B cell (primary cell): ENCODE results near the gene NOXO1. TPM values are rescaled to one million over a fixed set of nuclear protein-coding genes. Genes with fewer than 3 reads are reported as not detected.

ENCODE experiments used
- ATAC-seq: fragments of 200-7000 bp; cut with Tn5 transposase; one replicate; pipeline ENCODE4 v1.10.0; 2021; ENCODE audit warnings: low read depth, mild to moderate bottlenecking, moderate number of reproducible peaks, moderate library complexity
- CTCF ChIA-PET: fragments of 350-600 bp; sonication (Branson Sonifier 250); formaldehyde crosslinking; loops from one replicate; lab custom pipeline; 2021; ENCODE audit warnings: antibody characterized with exemption, inconsistent platforms; lab: Charles Lee
- POLR2A ChIA-PET: fragments of 350-600 bp; sonication (Branson Sonifier 250); formaldehyde crosslinking; loops from one replicate; lab custom pipeline; 2021; ENCODE audit warnings: antibody characterized with exemption; lab: Charles Lee
- DNase-seq: peaks from one replicate; pipeline ENCODE4 v3.0.0; 2013
- H2AFZ ChIP-seq: 2 replicates; pipeline ENCODE4 v1.6.1; 2012; ENCODE audit warnings: mild to moderate bottlenecking, low read depth, low read length; ENCODE audit not compliant: insufficient read depth, poor library complexity, severe bottlenecking
- H3K27ac ChIP-seq, 2 donors: 1 replicate in 1 of 2; 2 replicates in 1 of 2; pipeline ENCODE4 v1.5.1; 2012 to 2013; ENCODE audit warnings: low read length in 2 of 2, mild to moderate bottlenecking in 2 of 2, moderate library complexity in 1 of 2
- H3K27me3 ChIP-seq, 4 experiments: fragments of 200-600 bp in 1 of 4; sonication (generic) in 1 of 4; replicated peaks in 1 of 4; 1 replicate in 2 of 4; 2 replicates in 2 of 4; pipeline versions ENCODE4 v1.6.1 to v1.7.0; 2013 to 2016; ENCODE audit warnings: low read length in 3 of 4, mild to moderate bottlenecking in 2 of 4, mixed read lengths in 1 of 4, moderate library complexity in 1 of 4; ENCODE audit not compliant: insufficient read depth in 4 of 4, control insufficient read depth in 3 of 4; ENCODE audit errors: control extremely low read depth in 1 of 4
- H3K36me3 ChIP-seq, 2 experiments: replicated peaks in 1 of 2; 1 replicate in 1 of 2; 2 replicates in 1 of 2; pipeline versions ENCODE4 v1.6.1 to v1.7.1; 2013; ENCODE audit warnings: low read length in 1 of 2; ENCODE audit not compliant: insufficient read depth in 2 of 2, control insufficient read depth in 1 of 2; ENCODE audit errors: control extremely low read depth in 1 of 2, extremely low read depth in 1 of 2
- H3K4me1 ChIP-seq, 2 donors: fragments of 200-600 bp in 1 of 2; sonication (generic) in 1 of 2; 1 replicate in 1 of 2; 2 replicates in 1 of 2; pipeline versions ENCODE4 v1.5.1 to v1.6.1; 2013 to 2017; ENCODE audit warnings: low read length in 2 of 2; ENCODE audit not compliant: control insufficient read depth in 2 of 2, insufficient read depth in 2 of 2
- H3K4me2 ChIP-seq: replicated peaks from 2 replicates; pipeline ENCODE3; 2012; ENCODE audit warnings: mild to moderate bottlenecking, low read depth, low read length; ENCODE audit not compliant: poor library complexity, severe bottlenecking
- H3K4me3 ChIP-seq, 5 experiments: fragments of 200-600 bp in 1 of 5; sonication (generic) in 1 of 5; 1 replicate in 3 of 5; 2 replicates in 2 of 5; pipeline versions ENCODE4 v1.5.1 to v1.7.0; 2011 to 2016; ENCODE audit warnings: low read length in 4 of 5, mild to moderate bottlenecking in 4 of 5, low read depth in 2 of 5, control low read depth in 1 of 5, moderate library complexity in 1 of 5; ENCODE audit not compliant: insufficient read depth in 1 of 5; ENCODE audit errors: control extremely low read depth in 1 of 5, extremely low read depth in 1 of 5
- H3K79me2 ChIP-seq: fragments of 200-600 bp; sonication (generic); one replicate; pipeline ENCODE4 v1.6.0; 2016; ENCODE audit warnings: low read length; ENCODE audit not compliant: control insufficient read depth, insufficient read depth
- H3K9ac ChIP-seq: fragments of 200-600 bp; sonication (generic); 2 replicates; pipeline ENCODE4 v1.6.1; 2017; ENCODE audit warnings: mild to moderate bottlenecking, low read length, moderate library complexity
- H3K9me3 ChIP-seq, 3 donors: one replicate each; pipeline versions ENCODE4 v1.6.1 to v1.7.1; 2013; ENCODE audit warnings: low read length in 2 of 3; ENCODE audit not compliant: control insufficient read depth in 2 of 3, insufficient read depth in 1 of 3; ENCODE audit errors: control extremely low read depth in 1 of 3
- H4K20me1 ChIP-seq: 2 replicates; pipeline ENCODE4 v1.6.0; 2012; ENCODE audit warnings: mild to moderate bottlenecking, low read length; ENCODE audit not compliant: insufficient read depth, control insufficient read depth, poor library complexity, severe bottlenecking
- H3K27ac Mint-ChIP-seq: one replicate; pipeline ENCODE4 v1.8.0; 2021; ENCODE audit warnings: mixed read lengths
- H3K27me3 Mint-ChIP-seq: one replicate; pipeline ENCODE4 v1.8.0; 2021; ENCODE audit warnings: mixed read lengths
- H3K4me1 Mint-ChIP-seq: one replicate; pipeline ENCODE4 v1.8.0; 2021; ENCODE audit warnings: mixed read lengths
- H3K4me3 Mint-ChIP-seq: one replicate; pipeline ENCODE4 v1.8.0; 2021; ENCODE audit warnings: mixed read lengths
- H3K9me3 Mint-ChIP-seq: one replicate; pipeline ENCODE4 v1.8.0; 2022; ENCODE audit warnings: mixed read lengths; ENCODE audit not compliant: insufficient read depth
- CTCF ChIP-seq: fragments of 200-600 bp; IDR thresholded peaks from one replicate; pipeline ENCODE4 v1.8.0; 2022; ENCODE audit warnings: antibody characterized with exemption, mild to moderate bottlenecking
- EZH2 ChIP-seq: IDR thresholded peaks from 2 replicates; pipeline ENCODE4 v1.6.1; 2012; ENCODE audit warnings: borderline replicate concordance, low read depth, mild to moderate bottlenecking, moderate library complexity, low read length; ENCODE audit not compliant: insufficient read depth, poor library complexity, severe bottlenecking
- WGBS: methylation state at CpG from one replicate; pipeline ENCODE4 v1.1.5; 2013; ENCODE audit warnings: missing lambda C conversion rate; ENCODE audit not compliant: insufficient coverage; 5-methylcytosine and 5-hydroxymethylcytosine counted together
- intact Hi-C: fragments of 100-400 bp; cut with micrococcal nuclease; formaldehyde crosslinking; loops from one replicate; pipeline ENCODE4 v1.10.0; 2022
- polyA plus RNA-seq: library from polyadenylated mRNA; depleted of rRNA; stranded (reverse); fragments of >200 nt; gene quantifications from 2 replicates; pipeline ENCODE4 v1.2.3, GENCODE V29; 2012
- total RNA-seq, 2 donors: library from RNA; stranded (reverse); fragments of 120-200 nt in 1 of 2; gene quantifications; 1 replicate in 1 of 2; 2 replicates in 1 of 2; pipeline versions ENCODE4 v1.2.3 to v1.2.4, GENCODE V29; 2013 to 2022

Gene NOXO1
- total and polyA plus RNA-seq, 2 donors (not counting 1 experiment from before 2014, with no cell fraction given) = 0.30 to 0.74 TPM

GRCh38 chr16:1998852-1999801, 17.9 kb upstream of the NOXO1 start:
- no peak overlapping the region for H2AFZ ChIP-seq
- intact Hi-C loops = loop anchor here (10.0 kb wide), 1 partner anchor 54 kb away; the partner anchor contains the start of gene MSRB1
- no peak overlapping the region for H3K9ac ChIP-seq
- H4K20me1 ChIP-seq = peaks cover 37% of the 10 kb centered on the region
- ChIA-PET CTCF (no interaction called here), POLR2A (interaction anchor here (0.5 kb wide), 2 partner anchors 58 to 157 kb away, joined by 3 to 4 read pairs; no protein-coding TSS in a partner anchor)
- H3K27ac Mint-ChIP-seq = no peak overlapping the region
- no peaks in the 10 kb centered on the region for H3K27me3 ChIP-seq
- peaks cover 0 to 49% of the 10 kb centered on the region in 2 experiments for H3K36me3 ChIP-seq
- no peak overlapping the region for H3K4me2 ChIP-seq
- H3K79me2 ChIP-seq = peaks cover 19% of the 10 kb centered on the region
- H3K27me3 Mint-ChIP-seq = no peaks in the 10 kb centered on the region
- no peaks in the 10 kb centered on the region for H3K9me3 Mint-ChIP-seq
- DNase-seq (no peak), ATAC-seq (no peak)
- no peak overlapping the region for H3K27ac ChIP-seq
- WGBS = 94% methylated on average over 39 of the region's 39 CpGs
- H3K4me1 ChIP-seq = peaks cover 3 to 6% of the 10 kb centered on the region in 2 donors
- no peak overlapping the region for H3K4me3 ChIP-seq
- peaks cover 4% of the 10 kb centered on the region for H3K4me1 Mint-ChIP-seq
- H3K9me3 ChIP-seq = no peaks in the 10 kb centered on the region
- TF ChIP-seq EZH2 (no peak), CTCF (no peak)
- no peak overlapping the region for H3K4me3 Mint-ChIP-seq

GRCh38 chr16:1998360-1998835, 17.1 kb upstream of the NOXO1 start:
- POLR2A ChIA-PET = no interaction called here
- intact Hi-C loops = loop anchor here (10.0 kb wide), 1 partner anchor 54 kb away; the partner anchor contains the start of gene MSRB1

More at GRCh38 chr16:1998360-1998835, 17.1 kb upstream of the NOXO1 start:
- Histone ChIP-seq H3K27me3 (no peaks in the 10 kb centered on the region), H3K36me3 (peaks cover 0 to 45% of the 10 kb centered on the region in 2 experiments), H3K79me2 (peaks cover 13% of the 10 kb centered on the region), H3K4me1 (peaks cover 5% of the 10 kb centered on the region in 2 donors), H4K20me1 (peaks cover 30% of the 10 kb centered on the region), H3K27ac (no peak overlapping the region), H3K4me3 (no peak overlapping the region), H3K9ac (no peak overlapping the region), H2AFZ (no peak overlapping the region), H3K9me3 (no peaks in the 10 kb centered on the region), H3K4me2 (no peak overlapping the region)
- DNase-seq = no peak
- H3K27ac Mint-ChIP-seq = no peak overlapping the region
- 96% methylated on average over 25 of the region's 27 CpGs for WGBS
- CTCF ChIA-PET = no interaction called here
- H3K4me3 Mint-ChIP-seq = no peak overlapping the region
- no peak for ATAC-seq
- TF ChIP-seq CTCF (no peak), EZH2 (no peak)
- H3K4me1 Mint-ChIP-seq = peaks cover 8% of the 10 kb centered on the region
- H3K27me3 Mint-ChIP-seq = no peaks in the 10 kb centered on the region
- no peaks in the 10 kb centered on the region for H3K9me3 Mint-ChIP-seq
